Pancreas (tissue), 10 donors: ENCODE results near the gene LMX1A. TPM values are rescaled to one million over a fixed set of nuclear protein-coding genes. Genes with fewer than 3 reads are reported as not detected.
A peak's percentile ranks its signal among the peaks of the same experiment; 100 is the strongest.

ENCODE experiments used
- ATAC-seq, 4 donors: fragments of 200-7000 bp; cut with Tn5 transposase; one replicate each; pipeline versions ENCODE4 v1.8.0 to v1.9.1; 2020; ENCODE audit warnings: mild to moderate bottlenecking in 4 of 4, moderate library complexity in 4 of 4
- DNase-seq, 6 donors: peaks; one replicate each; pipeline ENCODE4 v3.0.0-alpha.2; 2020
- FAIRE-seq: peaks from 2 replicates; lab custom pipeline; 2012; peaks lifted over from hg19 to GRCh38; lab: Jason Lieb, UNC
- H3K27ac ChIP-seq, 4 donors: fragments of 200-600 bp; sonication (generic); 1 replicate in 3 of 4; 2 replicates in 1 of 4; pipeline versions ENCODE4 v1.5.0 to v1.8.0; 2020
- H3K27me3 ChIP-seq, 4 donors: fragments of 200-600 bp; one replicate each; pipeline ENCODE4 v1.8.0; 2021
- H3K36me3 ChIP-seq, 3 donors: fragments of 200-600 bp; sonication (generic) in 1 of 3; one replicate each; pipeline versions ENCODE4 v1.5.0 to v1.8.0; 2020 to 2021
- H3K4me1 ChIP-seq, 3 donors: fragments of 200-600 bp; one replicate each; pipeline ENCODE4 v1.8.0; 2021
- H3K4me3 ChIP-seq, 4 donors: fragments of 200-600 bp; sonication (generic) in 2 of 4; one replicate each; pipeline versions ENCODE4 v1.5.0 to v1.8.0; 2020 to 2021
- H3K9me3 ChIP-seq, 4 donors: fragments of 200-600 bp; one replicate each; pipeline ENCODE4 v1.8.0; 2021
- CTCF ChIP-seq, 4 donors: fragments of 200-600 bp; sonication (generic) in 3 of 4; IDR thresholded peaks; one replicate each; pipeline versions ENCODE4 v1.5.0 to v1.8.0; 2021; ENCODE audit warnings: antibody characterized with exemption in 4 of 4
- WGBS, 2 donors: extraction: QIAGEN DNeasy Blood & Tissue Kit; methylation state at CpG; one replicate each; pipeline ENCODE4 v1.1.7; 2013; 5-methylcytosine and 5-hydroxymethylcytosine counted together
- intact Hi-C, 3 donors: fragments of 100-400 bp; cut with DNase I; formaldehyde crosslinking; loops; one replicate each; pipeline versions ENCODE4 v1.11.1 to v1.14.2; 2022
- polyA plus RNA-seq, 2 donors: library from polyadenylated mRNA; stranded (reverse); fragments of 200-250 nt; gene quantifications; one replicate each; pipeline ENCODE4 v1.2.3, GENCODE V29; 2013
- total RNA-seq, 6 donors: library from RNA; stranded (reverse); fragmentation: NEBNext Ultra II Directional in 4 of 6; extraction: Animal tissue kit (Norgen Biotek cat#: 25700) in 4 of 6; gene quantifications; one replicate each; pipeline versions ENCODE4 v1.2.1 to v1.2.4, GENCODE V29; 2021 to 2023
- donor health status: healthy with polysubstance abuse.
- donor health status: DM: no; HTN: no; CAD: no; lungs with moderate emphysema.
- donor health status: DM: no; HTN: no; CAD: no.
- donor health status: control.
- donor health status: control.
- donor health status: Bipolar disorder and iron deficiency.
- donor health status: DM: yes; HTN: yes; CAD: no.
- donor health status: DM: no; HTN: no; CAD: no.
- donor health status: DM: no; HTN: no; CAD: no.
- donor health status: DM: yes; HTN: yes; CAD: no.

LMX1A gene
- total and polyA plus RNA-seq, 8 donors, result 0.11 TPM; not detected in 7

GRCh38 chr1:165371588-165372225, 15.2 kb upstream of the LMX1A start:
- Histone ChIP-seq H3K27me3 (peaks cover 0 to 6% (median 1%) of the 10 kb centered on the region in 4 donors), H3K9me3 (no peaks in the 10 kb centered on the region), H3K4me1 (peaks cover 0 to 5% (median 5%) of the 10 kb centered on the region in 3 donors), H3K4me3 (no peak overlapping the region), H3K36me3 (no peaks in the 10 kb centered on the region), H3K27ac (no peak overlapping the region)
- intact Hi-C loops, result no loop called here
- DNase-seq (no peak), ATAC-seq (no peak), FAIRE-seq (no peak)
- 36 to 39% methylated on average over 5 of the region's 5 CpGs for WGBS, 2 donors
- TF ChIP-seq CTCF (IDR thresholded peaks at IDR 0.05), result no peak

GRCh38 chr1:165369255-165369848, 12.8 kb upstream of the LMX1A start:
- DNase-seq (peak in 4 of 6 donors; percentile 14 to 85 (median 58)), FAIRE-seq (no peak), ATAC-seq (peak; percentile 60 to 88 (median 80))
- intact Hi-C loops, result loop anchor here in 2 of 3 donors (5.0 to 10.0 kb wide), 3 partner anchors 112 to 225 kb away; no protein-coding TSS in a partner anchor
- Histone ChIP-seq H3K9me3 (no peaks in the 10 kb centered on the region), H3K36me3 (no peaks in the 10 kb centered on the region), H3K4me3 (no peak overlapping the region), H3K4me1 (no peaks in the 10 kb centered on the region), H3K27me3 (peaks cover 0 to 3% (median 0%) of the 10 kb centered on the region in 4 donors), H3K27ac (no peak overlapping the region)
- WGBS, 2 donors, result 19 to 20% methylated on average over 9 of the region's 9 CpGs
- peak; percentile 64 to 88 (median 78) for TF ChIP-seq CTCF (IDR thresholded peaks at IDR 0.05)

DNA sequence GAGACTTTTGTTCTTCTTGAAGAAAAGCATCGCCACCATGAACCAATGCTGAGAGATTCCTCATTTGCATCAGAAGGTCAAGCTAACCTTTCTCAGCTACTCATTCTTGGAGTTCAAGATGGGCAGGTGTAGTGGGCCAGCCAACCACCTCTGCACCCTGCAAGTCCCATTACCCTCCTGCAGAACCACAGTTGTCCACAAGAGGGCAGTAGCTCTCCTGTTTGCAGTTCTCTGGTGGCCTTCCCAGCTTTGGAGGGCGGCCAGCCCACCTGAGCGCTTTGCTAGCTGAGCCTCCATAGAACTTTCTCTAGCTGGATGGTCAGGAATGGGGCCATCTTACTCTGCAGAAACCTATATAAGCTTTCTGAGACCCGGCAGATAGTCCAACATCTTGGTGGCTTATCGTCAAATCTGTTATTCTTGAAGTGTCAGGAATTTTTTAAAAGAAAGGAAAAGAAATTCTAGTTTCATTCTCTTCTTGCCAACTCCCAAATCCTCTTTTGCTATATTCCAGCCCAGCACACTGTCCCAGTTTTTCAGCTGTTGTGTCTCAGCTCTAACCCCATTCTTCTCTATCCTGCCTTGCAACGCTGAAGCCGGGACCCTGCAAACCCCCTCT, 11.0 kb upstream of the LMX1A start:
- peak; percentile 90 to 97 (median 94) for TF ChIP-seq CTCF (IDR thresholded peaks at IDR 0.05)
- FAIRE-seq, result no peak
- H3K4me1 ChIP-seq, result no peaks in the 10 kb centered on the region
- peaks cover 0 to 3% (median 0%) of the 10 kb centered on the region in 4 donors for H3K27me3 ChIP-seq
- H3K36me3 ChIP-seq, result no peaks in the 10 kb centered on the region
- WGBS, 2 donors, result 45 to 46% methylated on average over 7 of the region's 7 CpGs
- intact Hi-C loops, result loop anchor here in 2 of 3 donors (5.0 to 10.0 kb wide), 3 partner anchors 110 to 223 kb away; no protein-coding TSS in a partner anchor
- peak; percentile 65 to 90 (median 85) for DNase-seq
- no peaks in the 10 kb centered on the region for H3K9me3 ChIP-seq
- H3K27ac ChIP-seq, result no peak overlapping the region
- peak; percentile 64 to 90 (median 80) for ATAC-seq
- H3K4me3 ChIP-seq, result no peak overlapping the region

DNA sequence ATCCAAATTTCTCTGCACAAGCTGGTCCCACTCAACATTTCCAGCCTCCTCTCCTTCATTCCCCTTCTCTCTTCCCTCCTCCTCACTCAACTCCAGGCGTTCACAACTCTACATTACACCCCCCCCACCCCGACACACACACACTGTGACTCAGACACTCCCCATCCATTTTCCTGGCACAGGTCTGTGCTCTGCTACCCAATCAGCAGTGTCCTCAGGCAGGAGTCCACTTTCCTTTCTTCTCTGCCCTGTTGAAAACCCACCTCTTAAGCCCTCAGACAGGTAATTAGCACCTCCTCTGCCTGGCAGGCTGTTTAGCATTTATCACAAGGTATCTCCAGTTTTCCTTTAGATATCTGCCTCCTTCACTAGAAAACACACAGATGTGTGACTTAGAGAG, 8.8 kb upstream of the LMX1A start:
- Histone ChIP-seq H3K4me1 (no peaks in the 10 kb centered on the region), H3K36me3 (no peaks in the 10 kb centered on the region), H3K9me3 (no peaks in the 10 kb centered on the region), H3K4me3 (no peak overlapping the region), H3K27ac (no peak overlapping the region), H3K27me3 (peaks cover 0 to 3% (median 0%) of the 10 kb centered on the region in 4 donors)
- DNase-seq, result no peak
- no peak for ATAC-seq
- TF ChIP-seq CTCF (IDR thresholded peaks at IDR 0.05), result no peak
- intact Hi-C loops, result loop anchor here in 2 of 3 donors (5.0 to 10.0 kb wide), 3 partner anchors 108 to 221 kb away; no protein-coding TSS in a partner anchor
- FAIRE-seq, result no peak
- WGBS, 2 donors, result 52 to 67% methylated on average over 2 of the region's 2 CpGs
